ENCODE measurements around the gene TMEM131. TPM values are rescaled to one million over a fixed set of nuclear protein-coding genes. Genes with fewer than 3 reads are reported as not detected.
A peak's percentile ranks its signal among the peaks of the same experiment; 100 is the strongest.

TMEM131 gene
- total and polyA plus RNA-seq, 7 donors = 7.7 to 33.3 (median 20.1) TPM

DNA sequence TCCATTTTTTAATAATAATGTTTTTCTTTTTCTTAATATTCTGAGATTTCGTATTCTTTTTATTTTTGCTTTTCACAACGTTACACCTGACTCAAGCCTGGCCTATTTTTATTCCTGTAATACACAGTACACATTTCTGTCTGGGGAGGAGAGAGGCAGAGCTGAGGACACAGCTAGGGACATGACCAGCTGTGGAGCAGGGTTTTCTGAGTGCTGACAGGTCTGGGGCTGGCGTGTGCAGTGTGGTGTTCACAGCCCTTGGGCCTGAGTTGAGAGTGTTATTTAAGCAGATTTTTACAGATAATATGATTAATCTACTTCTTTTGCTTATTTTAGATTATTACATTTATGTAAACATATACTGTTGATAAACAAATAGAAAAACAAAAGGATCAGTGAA lies 226.4 kb downstream of the TMEM131 start:
- 45 to 86% (median 54%) methylated on average over 3 of the region's 3 CpGs for WGBS, 3 donors
- Histone ChIP-seq H3K27ac (peak overlapping the region; percentile 62), H3K36me3 (ENCODE audit: insufficient read depth in 1 of 2, low read depth in 1 of 2) (peaks cover 5 to 54% of the 10 kb centered on the region in 2 donors), H3K4me3 (no peak overlapping the region), H3K4me1 (peaks cover 9% of the 10 kb centered on the region), H3K9me3 (no peaks in the 10 kb centered on the region), H3K27me3 (ENCODE audit: insufficient read depth in 3 of 3, low read length in 2 of 3) (no peaks in the 10 kb centered on the region)
- ATAC-seq = peak; percentile 81 to 92 (median 83)
- DNase-seq = peak in 1 of 2 donors; percentile 52
- intact Hi-C loops (cut with DNase I) = no loop called here
- no peak for TF ChIP-seq CTCF (IDR thresholded peaks at IDR 0.05)

- ATAC-seq (peak in 1 of 4 donors; percentile 28), DNase-seq (no peak)
- intact Hi-C loops (cut with DNase I) = no loop called here
- H3K4me3 ChIP-seq = no peak overlapping the region
- H3K27me3 ChIP-seq (ENCODE audit: insufficient read depth in 3 of 3, low read length in 2 of 3) = no peaks in the 10 kb centered on the region
- H3K4me1 ChIP-seq = peaks cover 9% of the 10 kb centered on the region
- WGBS, 3 donors = 64 to 83% (median 72%) methylated on average over 5 of the region's 5 CpGs
- peak overlapping the region; percentile 12 for H3K27ac ChIP-seq
- no peaks in the 10 kb centered on the region for H3K9me3 ChIP-seq
- H3K36me3 ChIP-seq (ENCODE audit: insufficient read depth in 1 of 2, low read depth in 1 of 2) = peaks cover 2 to 55% of the 10 kb centered on the region in 2 donors
- no peak for TF ChIP-seq CTCF (IDR thresholded peaks at IDR 0.05)
These were observed 229.2 kb downstream of the TMEM131 start for GRCh38 chr2:97766567-97766966.

GRCh38 chr2:97765933-97766332 lies 229.8 kb downstream of the TMEM131 start:
- DNase-seq (no peak), ATAC-seq (no peak)
- H3K9me3 ChIP-seq = no peaks in the 10 kb centered on the region
- H3K36me3 ChIP-seq (ENCODE audit: insufficient read depth in 1 of 2, low read depth in 1 of 2) = peaks cover 2 to 55% of the 10 kb centered on the region in 2 donors
- TF ChIP-seq CTCF (IDR thresholded peaks at IDR 0.05) = no peak
- no peak overlapping the region for H3K4me3 ChIP-seq
- H3K27me3 ChIP-seq (ENCODE audit: insufficient read depth in 3 of 3, low read length in 2 of 3) = no peaks in the 10 kb centered on the region
- H3K4me1 ChIP-seq = peaks cover 9% of the 10 kb centered on the region
- H3K27ac ChIP-seq = peak overlapping the region; percentile 8
- intact Hi-C loops (cut with DNase I) = no loop called here
- WGBS, 3 donors = 67 to 81% (median 75%) methylated on average over 4 of the region's 4 CpGs

GRCh38 chr2:97764559-97765263 lies 231.0 kb downstream of the TMEM131 start:
- WGBS, 3 donors = 70 to 76% (median 70%) methylated on average over 11 of the region's 11 CpGs

More at GRCh38 chr2:97764559-97765263, 231.0 kb downstream of the TMEM131 start:
- DNase-seq = no peak
- peak in 3 of 4 donors; percentile 23 to 43 (median 42) for ATAC-seq
- peaks cover 2 to 65% of the 10 kb centered on the region in 2 donors for H3K36me3 ChIP-seq (ENCODE audit: insufficient read depth in 1 of 2, low read depth in 1 of 2)
- H3K4me1 ChIP-seq = peaks cover 9% of the 10 kb centered on the region
- TF ChIP-seq CTCF (IDR thresholded peaks at IDR 0.05) = no peak
- intact Hi-C loops (cut with DNase I) = no loop called here
- H3K4me3 ChIP-seq = no peak overlapping the region
- no peak overlapping the region for H3K27ac ChIP-seq
- H3K27me3 ChIP-seq (ENCODE audit: insufficient read depth in 3 of 3, low read length in 2 of 3) = no peaks in the 10 kb centered on the region
- no peaks in the 10 kb centered on the region for H3K9me3 ChIP-seq

Data from psoas muscle (tissue), 8 donors.